ENCODE measurements around the gene GET3. TPM values are rescaled to one million over a fixed set of nuclear protein-coding genes. Genes with fewer than 3 reads are reported as not detected.
A peak's percentile ranks its signal among the peaks of the same experiment; 100 is the strongest.

GET3 gene
- total and polyA plus RNA-seq, 2 of the 13 experiments (the other 11 are each of a cell fraction or from before 2014, with no cell fraction given): 57.7 to 59.4 TPM

GRCh38 chr19:12696366-12697335, 40.6 kb upstream of the GET3 start, which contains the start of gene FBXW9 (continued):
- peak; percentile 64 for TF ChIP-seq ZNF407 (CRISPR knock-in tag; IDR thresholded peaks at IDR 0.05; ENCODE audit: not compliant biosample characterization)
- TF ChIP-seq ZNF792 (CRISPR knock-in tag; IDR thresholded peaks at IDR 0.05): peak; percentile 87
- 0 out of 2 replicates have a peak, but pooled peaks have one; percentile 28 for TF ChIP-seq TSC22D2 (CRISPR knock-in tag; IDR thresholded peaks at IDR 0.05; ENCODE audit: borderline replicate concordance)
- TF ChIP-seq ZNF136 (CRISPR knock-in tag; IDR thresholded peaks at IDR 0.05; ENCODE audit: low read depth): 0 out of 2 replicates have a peak, but pooled peaks have one; percentile 48
- peak; percentile 92 for TF ChIP-seq HBP1 (CRISPR knock-in tag; IDR thresholded peaks at IDR 0.05; ENCODE audit: low read depth)
- peak; percentile 61; the same call in 1 of the 2 replicates for TF ChIP-seq CBX5 (CRISPR knock-in tag; IDR thresholded peaks at IDR 0.05; ENCODE audit: borderline replicate concordance)
- TF ChIP-seq HNF1B (CRISPR knock-in tag; IDR thresholded peaks at IDR 0.05): peak; percentile 91; the same call in 1 of the 2 replicates
- peak; percentile 64; the same call in 1 of the 2 replicates for TF ChIP-seq ZNF205 (CRISPR knock-in tag; IDR thresholded peaks at IDR 0.05)
- peak; percentile 76 for TF ChIP-seq ZGPAT (CRISPR knock-in tag; IDR thresholded peaks at IDR 0.05)
- no peak for TF ChIP-seq ZNF678 (CRISPR knock-in tag; IDR thresholded peaks at IDR 0.05)
- TF ChIP-seq PPARG (CRISPR knock-in tag; conservative IDR thresholded peaks at IDR 0.05): 0 out of 2 replicates have a peak, but pooled peaks have one; percentile 16
- TF ChIP-seq NR0B2 (CRISPR knock-in tag; IDR thresholded peaks at IDR 0.05): peak; percentile 91; the same call in 1 of the 2 replicates

All from HepG2 (cell line).